ENCODE results near the gene SLC37A3. TPM values are rescaled to one million over a fixed set of nuclear protein-coding genes. Genes with fewer than 3 reads are reported as not detected.
"Not testable (repeated sequence)": the region's sequence is repeated elsewhere in the genome, so short reads cannot be mapped to it uniquely, and the experiment has no call there.

SLC37A3 gene
- total RNA-seq, 6 experiments from 2014 or later: 9.5 to 22.2 (median 13.6) TPM

GRCh38 chr7:140324714-140325113 is 73.6 kb downstream of the SLC37A3 start:
- Histone ChIP-seq H3K4me1 (peaks cover 0 to 5% (median 0%) of the 10 kb centered on the region in 4 donors), H3K27me3 (no peaks in the 10 kb centered on the region), H3K4me3 (no peak overlapping the region), H3K27ac (no peak overlapping the region), H3K36me3 (no peaks in the 10 kb centered on the region), H3K9me3 (no peaks in the 10 kb centered on the region)
- no peak for ATAC-seq
- intact Hi-C loops (cut with DNase I): no loop called here
- WGBS (ENCODE audit: insufficient coverage, low coverage, low lambda C conversion rate, missing lambda C conversion rate): 87% methylated on average over 2 of the region's 2 CpGs
- no peak for TF ChIP-seq POLR2A (IDR thresholded peaks at IDR 0.05)
- no peak for TF ChIP-seq CTCF (IDR thresholded peaks at IDR 0.05)
- DNase-seq: no peak

- Histone ChIP-seq H3K27ac (no peak overlapping the region), H3K36me3 (no peaks in the 10 kb centered on the region), H3K27me3 (no peaks in the 10 kb centered on the region), H3K4me3 (no peak overlapping the region), H3K4me1 (peaks cover 0 to 5% (median 0%) of the 10 kb centered on the region in 4 donors), H3K9me3 (no peaks in the 10 kb centered on the region)
- TF ChIP-seq CTCF (IDR thresholded peaks at IDR 0.05): no peak
- TF ChIP-seq POLR2A (IDR thresholded peaks at IDR 0.05): no peak
- 60% methylated on average over 5 of the region's 6 CpGs for WGBS (ENCODE audit: insufficient coverage, low coverage, low lambda C conversion rate, missing lambda C conversion rate)
- intact Hi-C loops (cut with DNase I): no loop called here
- ATAC-seq: no peak
- DNase-seq: no peak
These were observed 75.6 kb downstream of the SLC37A3 start for GRCh38 chr7:140322759-140323158.

GRCh38 chr7:140320078-140320477 is 78.3 kb downstream of the SLC37A3 start:
- H3K4me3 ChIP-seq; ATAC-seq; H3K36me3 ChIP-seq; H3K27ac ChIP-seq; H3K9me3 ChIP-seq; H3K27me3 ChIP-seq; intact Hi-C loops (cut with DNase I); H3K4me1 ChIP-seq; DNase-seq: not testable (repeated sequence)
- WGBS (ENCODE audit: insufficient coverage, low coverage, low lambda C conversion rate, missing lambda C conversion rate): 85% methylated on average over 4 of the region's 4 CpGs

DNA sequence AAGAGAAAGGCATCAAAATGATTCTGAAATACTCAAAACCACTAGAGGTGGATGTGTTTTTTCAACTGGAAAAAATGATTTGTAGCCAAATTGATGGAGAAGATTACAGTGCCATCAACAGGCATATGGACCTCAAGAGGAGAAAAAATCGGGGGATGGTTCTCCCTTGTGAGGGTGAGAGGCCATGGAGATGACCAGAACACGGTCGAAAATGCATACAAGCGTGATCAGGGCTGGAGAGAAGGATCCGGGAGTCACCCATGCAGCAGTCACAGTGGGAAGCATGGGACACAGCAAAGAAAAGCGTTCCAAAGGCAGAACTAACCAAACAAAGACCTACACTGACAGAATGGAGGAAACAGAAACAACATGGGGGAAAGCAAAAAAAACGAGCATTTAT is 80.3 kb downstream of the SLC37A3 start:
- Histone ChIP-seq H3K9me3 (no peaks in the 10 kb centered on the region), H3K27me3 (no peaks in the 10 kb centered on the region), H3K36me3 (no peaks in the 10 kb centered on the region), H3K4me3 (no peak overlapping the region), H3K27ac (no peak overlapping the region), H3K4me1 (peaks cover 0 to 8% (median 3%) of the 10 kb centered on the region in 4 donors)
- DNase-seq (no peak), ATAC-seq (no peak)
- no peak for TF ChIP-seq CTCF (IDR thresholded peaks at IDR 0.05)
- TF ChIP-seq POLR2A (IDR thresholded peaks at IDR 0.05): no peak
- intact Hi-C loops (cut with DNase I): no loop called here
- WGBS (ENCODE audit: insufficient coverage, low coverage, low lambda C conversion rate, missing lambda C conversion rate): 88% methylated on average over 7 of the region's 7 CpGs

GRCh38 chr7:140317597-140317996 is 80.7 kb downstream of the SLC37A3 start:
- H3K4me1 ChIP-seq: peaks cover 0 to 8% (median 3%) of the 10 kb centered on the region in 4 donors
- TF ChIP-seq POLR2A (IDR thresholded peaks at IDR 0.05) (no peak), CTCF (IDR thresholded peaks at IDR 0.05) (no peak)
- no peaks in the 10 kb centered on the region for H3K9me3 ChIP-seq
- DNase-seq (no peak), ATAC-seq (peak in 1 of 4 donors; percentile 21)
- intact Hi-C loops (cut with DNase I): no loop called here
- WGBS (ENCODE audit: insufficient coverage, low coverage, low lambda C conversion rate, missing lambda C conversion rate): 83% methylated on average over 4 of the region's 4 CpGs
- no peaks in the 10 kb centered on the region for H3K27me3 ChIP-seq
- no peaks in the 10 kb centered on the region for H3K36me3 ChIP-seq
- no peak overlapping the region for H3K4me3 ChIP-seq
- no peak overlapping the region for H3K27ac ChIP-seq
